ENCODE measurements around the gene FCRL3.
"Not testable (repeated sequence)": the region's sequence is repeated elsewhere in the genome, so short reads cannot be mapped to it uniquely, and the experiment has no call there.

Gene FCRL3, protein sequence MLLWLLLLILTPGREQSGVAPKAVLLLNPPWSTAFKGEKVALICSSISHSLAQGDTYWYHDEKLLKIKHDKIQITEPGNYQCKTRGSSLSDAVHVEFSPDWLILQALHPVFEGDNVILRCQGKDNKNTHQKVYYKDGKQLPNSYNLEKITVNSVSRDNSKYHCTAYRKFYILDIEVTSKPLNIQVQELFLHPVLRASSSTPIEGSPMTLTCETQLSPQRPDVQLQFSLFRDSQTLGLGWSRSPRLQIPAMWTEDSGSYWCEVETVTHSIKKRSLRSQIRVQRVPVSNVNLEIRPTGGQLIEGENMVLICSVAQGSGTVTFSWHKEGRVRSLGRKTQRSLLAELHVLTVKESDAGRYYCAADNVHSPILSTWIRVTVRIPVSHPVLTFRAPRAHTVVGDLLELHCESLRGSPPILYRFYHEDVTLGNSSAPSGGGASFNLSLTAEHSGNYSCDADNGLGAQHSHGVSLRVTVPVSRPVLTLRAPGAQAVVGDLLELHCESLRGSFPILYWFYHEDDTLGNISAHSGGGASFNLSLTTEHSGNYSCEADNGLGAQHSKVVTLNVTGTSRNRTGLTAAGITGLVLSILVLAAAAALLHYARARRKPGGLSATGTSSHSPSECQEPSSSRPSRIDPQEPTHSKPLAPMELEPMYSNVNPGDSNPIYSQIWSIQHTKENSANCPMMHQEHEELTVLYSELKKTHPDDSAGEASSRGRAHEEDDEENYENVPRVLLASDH

DNA sequence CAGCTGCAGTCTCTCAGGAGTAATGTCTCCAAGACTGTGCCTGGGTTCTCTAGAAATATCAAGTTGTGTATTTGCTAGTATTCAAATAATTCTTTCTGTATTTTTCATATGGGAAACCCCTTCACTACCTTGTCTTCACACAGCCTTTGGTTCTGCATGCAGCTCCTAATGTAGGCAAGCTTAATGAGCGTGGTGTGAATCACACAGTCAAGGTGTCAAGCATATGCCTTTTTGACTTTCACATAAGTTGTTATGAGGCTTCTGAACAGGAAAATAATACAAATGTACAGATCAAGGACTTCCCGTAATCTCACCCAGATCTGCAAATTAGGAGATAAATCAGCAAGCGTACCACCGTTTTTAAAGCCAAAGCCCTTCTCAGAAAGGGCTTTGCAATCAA lies at the start of gene FCRL3:
FCRL3 (minus strand) TSS at position 38 of the 400 bp plus-strand sequence. CDS start 280 bp downstream, outside the sequence.
- no peak for DNase-seq

DNA sequence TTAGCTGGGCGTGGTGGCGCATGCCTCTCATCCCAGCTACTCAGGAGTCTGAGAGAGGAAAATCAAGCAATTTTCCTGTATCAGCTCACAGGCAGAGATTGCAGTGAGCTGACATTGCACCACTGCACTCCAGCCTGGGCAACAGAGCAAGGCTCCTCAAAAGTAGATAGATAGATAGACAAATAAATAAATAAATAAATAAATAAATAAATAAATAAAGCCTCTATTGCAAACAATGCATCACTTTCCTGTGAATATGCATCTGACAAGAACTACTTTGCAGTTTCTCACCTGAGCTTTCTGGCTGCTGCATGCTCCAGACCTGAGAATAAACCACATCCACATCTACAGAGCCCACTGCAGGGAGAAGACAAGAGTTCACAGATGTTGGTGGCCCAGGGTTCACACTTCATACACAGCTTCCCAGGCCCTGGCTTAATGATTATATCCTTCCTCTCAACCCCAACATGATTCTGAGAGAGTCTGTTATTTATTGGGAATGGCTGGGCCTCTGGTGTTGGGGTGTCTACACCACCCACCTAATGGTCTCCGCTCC lies 47.8 kb upstream of the FCRL3 start:
- no peak for DNase-seq

DNA sequence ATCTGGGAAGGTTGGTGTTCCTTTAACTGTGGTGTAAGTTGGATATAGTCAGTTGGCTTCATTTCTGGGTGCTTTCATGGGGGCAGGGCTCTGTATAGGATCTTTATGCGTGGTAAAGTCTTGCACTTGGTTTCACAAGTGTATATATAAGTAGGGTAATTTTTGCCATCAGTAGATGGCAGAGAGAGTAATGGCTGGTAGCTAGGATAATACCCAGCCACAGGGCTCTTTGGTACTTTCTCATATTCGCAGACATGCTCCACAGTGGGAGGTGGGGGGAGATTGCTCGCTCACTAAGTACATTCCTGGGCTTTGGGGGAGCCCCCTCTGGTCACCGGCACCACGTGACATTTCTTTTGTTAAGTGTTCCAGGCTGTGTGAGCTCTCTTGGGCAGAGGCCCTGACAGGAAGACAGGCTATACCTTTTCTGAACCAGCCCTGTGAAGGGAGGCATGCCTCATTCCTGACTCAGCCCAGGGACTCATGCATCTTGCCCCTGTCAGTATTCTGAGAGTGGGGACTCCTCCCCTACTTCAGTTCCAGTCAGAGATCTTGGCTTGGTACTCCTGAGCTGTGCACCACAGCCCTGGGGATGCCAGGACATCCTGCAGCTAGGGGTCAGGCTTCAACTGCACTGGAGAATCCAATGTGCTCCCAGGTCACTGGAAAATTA lies 38.8 kb upstream of the FCRL3 start:
- DNase-seq, result no peak

DNA sequence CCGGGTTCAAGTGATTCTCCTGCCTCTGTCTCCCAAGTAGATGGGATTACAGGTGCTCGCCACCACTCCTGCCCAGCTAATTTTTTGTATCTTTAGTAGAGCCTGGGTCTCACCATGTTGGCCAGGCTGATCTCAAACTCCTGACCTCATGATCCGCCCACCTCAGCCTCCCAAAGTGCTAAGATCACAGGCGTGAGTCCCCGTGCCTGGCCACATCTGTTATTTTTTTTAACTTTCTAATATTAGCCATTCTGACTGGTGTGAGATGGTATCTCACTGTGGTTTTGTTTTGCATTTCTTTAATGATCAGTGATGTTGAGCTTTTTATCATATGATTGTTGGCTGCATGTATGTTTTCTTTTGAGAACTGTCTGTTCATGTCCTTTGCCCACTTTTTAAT lies 35.4 kb upstream of the FCRL3 start:
- DNase-seq, result not testable (repeated sequence)

DNA sequence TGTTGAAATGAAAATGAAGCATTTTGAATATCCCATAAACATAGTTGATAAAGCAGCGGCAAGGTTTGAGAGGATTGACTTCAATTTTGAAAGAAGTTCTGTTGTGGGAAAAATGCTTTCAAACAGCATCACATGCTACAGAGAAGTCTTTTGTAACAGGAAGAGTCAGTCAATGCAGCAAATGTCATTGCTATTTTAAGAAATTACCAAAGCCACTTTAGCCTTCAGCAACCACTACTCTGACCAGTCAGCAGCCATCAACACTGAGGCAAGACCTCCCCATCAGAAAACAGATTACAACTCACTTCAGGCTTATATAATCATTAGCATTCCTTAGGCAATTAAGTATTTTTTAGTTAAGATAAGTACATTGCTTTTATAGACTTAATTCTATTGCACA lies 33.8 kb upstream of the FCRL3 start:
- DNase-seq, result no peak

DNA sequence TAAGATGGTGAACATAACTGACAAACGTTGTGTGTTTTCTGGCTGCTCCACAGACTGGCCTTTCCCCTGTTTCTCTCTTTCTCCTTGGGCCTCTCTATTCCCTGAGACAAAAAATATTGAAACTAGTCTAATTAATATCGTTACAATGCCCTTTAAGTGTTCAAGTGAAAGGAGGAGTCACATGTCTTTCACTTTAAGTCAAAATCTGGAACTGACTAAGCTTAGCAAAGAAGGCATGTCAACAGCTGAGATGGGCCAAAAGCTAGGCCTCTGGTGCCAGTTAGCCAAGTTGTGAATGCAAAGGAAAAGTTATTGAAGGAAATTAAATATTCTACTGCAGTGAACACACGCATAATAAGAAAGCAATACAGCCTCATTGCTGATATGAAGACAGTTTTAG lies 32.2 kb upstream of the FCRL3 start:
- no peak for DNase-seq

DNA sequence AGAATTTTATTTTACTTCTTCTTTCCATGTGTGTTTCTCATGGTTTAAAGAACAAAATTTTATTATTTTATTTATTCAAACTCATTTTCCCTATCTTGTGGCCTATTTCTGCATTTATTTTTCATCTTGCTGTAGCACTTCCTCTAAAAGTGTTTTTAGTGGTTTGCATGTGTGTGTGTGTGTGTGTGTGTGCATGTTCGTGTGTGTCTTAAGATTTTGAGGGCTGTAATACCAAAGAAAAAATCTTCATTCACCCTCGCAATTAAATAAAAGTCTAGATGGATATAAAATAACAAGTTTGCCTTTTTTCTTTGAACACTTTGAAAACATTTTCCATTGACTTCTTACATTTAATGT lies 24.6 kb upstream of the FCRL3 start:
- DNase-seq, result no peak

DNA sequence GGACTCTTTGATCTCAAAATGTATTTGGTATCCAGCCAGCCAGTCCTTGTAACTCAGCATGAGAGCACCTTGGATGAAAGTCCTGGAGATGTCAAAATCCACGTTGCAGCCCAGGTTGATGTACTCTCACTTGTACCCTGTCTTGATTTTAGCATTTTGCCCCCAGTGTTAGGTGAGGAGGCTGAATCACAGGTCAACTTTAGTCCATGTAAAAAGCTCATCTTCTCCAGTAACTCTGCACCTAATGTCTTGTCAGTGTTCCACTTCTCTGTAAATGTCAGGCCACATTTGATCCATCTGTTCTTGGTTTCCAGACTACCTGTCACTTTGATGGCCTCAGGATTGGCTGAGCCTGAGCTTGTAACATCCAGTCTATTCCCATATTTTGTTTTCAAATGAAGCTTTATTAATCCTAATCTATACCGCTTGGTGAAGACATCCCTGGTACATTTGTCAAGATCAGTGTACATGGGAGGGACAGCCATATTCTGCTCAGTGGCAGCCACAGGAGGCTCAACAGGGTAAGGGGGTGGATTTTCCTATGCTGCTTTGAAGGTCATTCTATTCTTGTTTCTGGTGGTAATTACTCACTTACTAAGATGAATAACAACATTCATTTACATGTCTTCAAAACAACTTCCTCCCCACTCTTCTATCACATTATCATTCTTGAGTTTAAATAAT lies 24.1 kb upstream of the FCRL3 start:
- no peak for DNase-seq

DNA sequence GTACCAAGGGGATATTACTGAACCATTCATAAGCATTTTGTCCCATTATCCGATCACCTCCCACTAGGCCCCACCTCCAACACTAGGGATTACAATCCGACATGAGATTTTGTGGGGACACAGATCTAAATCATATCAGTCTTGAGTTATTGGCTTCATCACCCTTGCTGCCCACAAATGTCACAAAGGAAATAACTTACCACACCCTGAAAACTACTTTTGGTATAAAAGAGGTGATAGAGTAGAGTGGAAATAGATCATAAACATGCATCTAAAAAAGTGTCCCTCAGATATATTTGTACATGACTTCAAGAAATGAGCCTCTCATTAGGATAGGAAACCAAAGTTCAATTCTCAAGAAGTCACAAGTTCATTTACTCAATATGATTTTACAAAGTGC lies 22.6 kb upstream of the FCRL3 start:
- DNase-seq, result no peak

DNA sequence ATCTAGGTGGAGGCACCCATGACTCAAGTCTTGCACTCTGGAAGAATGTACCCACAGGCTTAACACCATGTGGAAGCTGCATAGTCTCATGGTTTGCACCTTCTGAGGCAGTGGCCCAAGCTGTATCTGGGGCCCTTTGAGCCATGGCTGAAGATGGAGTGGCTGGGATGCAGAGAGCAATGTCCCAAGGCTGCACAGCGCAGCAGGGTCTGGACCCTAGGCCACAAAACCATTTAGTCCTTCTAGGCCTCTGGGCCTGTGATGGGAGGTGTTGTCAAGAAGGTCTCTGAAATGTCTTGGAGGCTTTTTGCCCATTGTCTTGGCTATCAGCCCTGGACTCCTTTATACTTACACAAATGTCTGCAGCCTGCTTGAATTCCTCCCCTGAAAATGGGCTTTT lies 21.4 kb upstream of the FCRL3 start:
- DNase-seq, result no peak

DNA sequence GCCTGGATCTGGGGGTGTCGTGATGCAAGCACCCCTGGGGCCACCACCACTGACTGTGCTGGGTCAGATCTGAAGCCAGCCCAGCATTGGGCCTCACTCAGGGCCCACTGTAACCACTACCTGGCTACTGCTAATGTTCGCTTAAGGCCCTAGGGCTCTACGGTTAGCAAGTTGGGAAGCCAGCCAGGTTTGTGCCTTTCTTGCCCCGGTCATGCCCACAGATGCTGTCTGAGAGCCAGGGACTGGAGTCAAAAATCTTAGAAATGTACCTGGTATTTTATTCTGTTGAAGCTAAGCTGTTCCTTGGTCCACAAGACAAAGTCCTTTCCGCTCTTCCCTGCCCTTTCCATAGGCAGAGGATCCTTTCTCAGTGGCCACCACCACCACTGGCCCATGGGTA lies 15.2 kb upstream of the FCRL3 start:
- no peak for DNase-seq

DNA sequence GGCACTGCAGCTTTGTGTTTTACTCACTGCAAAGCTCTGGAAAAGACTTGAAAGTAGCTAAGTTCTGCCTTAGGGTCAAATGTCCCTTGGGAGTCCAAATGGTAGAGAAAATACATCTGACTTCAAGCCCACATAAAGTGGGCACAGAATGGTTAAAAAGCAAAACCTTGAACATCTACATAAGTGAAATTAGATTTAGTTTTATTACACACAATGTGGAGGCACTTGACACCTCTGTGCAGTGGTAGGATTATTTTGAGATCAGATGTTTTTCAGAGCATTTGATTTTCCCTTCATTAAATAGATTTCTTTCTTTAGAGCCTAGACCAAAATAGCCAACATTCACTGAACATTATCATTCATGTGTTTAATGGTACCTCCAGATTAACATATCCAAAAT lies 11.2 kb upstream of the FCRL3 start:
- DNase-seq, result no peak

DNA sequence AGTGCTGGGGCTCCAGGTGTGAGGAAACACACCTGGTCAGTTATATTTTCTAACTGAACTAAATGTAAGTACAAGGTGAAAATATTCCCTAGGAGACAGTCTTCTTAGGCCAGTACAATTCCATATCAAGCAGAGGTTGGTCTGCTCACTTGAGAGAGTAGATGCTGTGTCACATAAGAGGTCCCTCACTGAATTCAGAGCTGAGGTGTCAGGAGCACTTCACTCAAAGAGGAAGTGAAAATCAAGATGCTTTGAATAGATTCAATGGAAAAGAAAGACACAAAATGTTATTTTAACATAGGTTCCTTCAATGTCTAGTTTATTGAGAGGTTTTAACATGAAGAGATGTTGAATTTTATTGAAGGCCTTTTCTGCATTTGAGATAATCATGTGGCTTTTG lies 4.3 kb upstream of the FCRL3 start:
- DNase-seq, result no peak

DNA sequence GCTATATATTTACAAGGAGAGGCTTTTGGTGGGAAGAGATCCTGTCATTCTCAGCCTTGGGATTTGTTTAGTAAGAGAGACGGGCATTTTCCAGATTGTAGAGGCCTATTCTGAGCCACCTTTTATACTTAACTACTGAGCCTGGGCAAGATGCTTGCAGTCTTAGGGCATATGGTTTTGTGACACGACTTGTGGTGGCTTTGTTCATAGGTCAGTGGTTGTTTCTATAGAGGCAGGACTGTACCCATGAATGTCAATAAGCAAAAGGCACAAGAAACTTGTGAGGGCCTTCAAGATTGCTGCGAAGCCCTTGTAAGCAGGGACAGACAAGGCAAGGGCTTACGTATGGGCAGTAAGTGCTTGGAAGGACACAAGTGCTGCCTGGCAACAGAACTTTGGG lies 3.4 kb upstream of the FCRL3 start:
- no peak for DNase-seq

DNA sequence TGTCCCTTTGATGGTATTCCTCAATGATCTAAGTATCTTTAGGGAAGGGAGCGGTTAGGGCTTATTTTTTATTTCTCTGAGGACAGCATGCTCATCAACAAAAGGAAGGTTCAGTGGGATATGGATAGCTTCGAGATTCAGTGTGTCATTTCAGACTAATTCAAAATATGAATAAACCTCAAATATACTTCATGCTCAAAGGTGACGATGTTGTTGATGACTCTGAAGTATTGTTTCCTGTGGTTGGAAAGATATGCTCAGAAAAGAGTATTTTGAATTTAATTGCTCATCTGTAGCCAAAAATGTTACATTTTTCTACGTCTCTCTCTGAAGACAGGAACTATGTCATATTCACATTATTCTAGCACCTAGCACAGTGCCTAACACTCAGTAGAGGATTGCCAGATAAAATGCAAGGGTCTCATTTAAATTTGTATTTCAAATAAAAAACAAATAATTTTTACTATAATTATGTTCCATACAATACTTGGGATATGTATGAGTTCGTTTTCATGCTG lies 1.8 kb upstream of the FCRL3 start:
- DNase-seq, result no peak

DNA sequence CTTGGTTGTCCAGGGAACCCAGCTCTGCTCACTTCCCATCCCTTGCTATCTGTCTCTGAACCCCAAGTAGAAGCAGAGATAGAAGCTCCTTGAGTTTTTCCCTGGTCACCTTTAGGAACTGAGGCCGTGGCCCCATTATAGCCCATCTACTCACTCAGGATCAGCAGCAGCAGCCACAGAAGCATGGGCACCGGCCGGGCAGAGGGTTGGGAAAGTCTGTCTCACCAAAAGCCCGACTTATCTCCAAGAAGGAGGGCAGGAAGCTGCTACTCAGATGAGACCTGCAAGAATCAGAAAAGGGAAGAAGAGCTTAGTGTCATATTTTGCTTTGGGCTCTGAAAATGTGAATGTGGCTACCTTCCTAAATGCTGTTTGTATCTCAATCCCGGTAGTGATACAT lies 264 bp downstream of the FCRL3 start:
- no peak for DNase-seq

DNA sequence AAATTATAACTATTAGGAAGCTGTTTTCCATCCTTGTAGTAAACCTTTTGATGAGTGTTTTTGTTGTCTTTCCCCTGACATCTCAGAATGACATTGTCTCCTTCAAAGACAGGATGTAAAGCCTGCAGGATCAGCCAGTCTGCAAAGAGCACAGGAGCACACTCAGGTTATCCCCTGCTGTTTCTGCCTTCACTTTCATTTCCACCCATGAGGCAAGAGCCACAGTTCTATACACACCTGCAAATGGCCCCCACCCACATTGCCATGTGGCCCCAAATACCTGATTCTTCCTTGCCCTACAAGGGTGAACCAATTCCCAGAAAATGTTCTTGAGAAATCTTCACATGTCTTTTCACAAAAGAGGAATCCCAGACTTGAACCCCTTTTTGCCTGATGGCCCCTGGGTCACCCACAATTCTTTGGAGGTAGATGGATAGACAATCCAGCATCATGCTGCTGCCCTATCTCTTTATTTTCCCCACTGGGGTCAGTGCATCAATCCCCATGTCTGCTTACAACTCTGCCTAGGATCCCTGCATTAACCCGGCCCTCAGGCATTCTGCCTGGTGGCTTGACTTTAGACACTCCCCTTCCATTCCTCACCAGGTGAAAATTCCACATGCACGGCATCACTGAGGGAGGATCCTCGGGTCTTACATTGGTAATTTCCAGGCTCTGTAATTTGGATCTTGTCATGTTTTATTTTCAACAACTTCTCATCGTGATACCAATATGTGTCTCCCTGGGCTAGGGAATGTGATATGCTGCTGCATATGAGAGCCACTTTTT lies 2.6 kb downstream of the FCRL3 start:
- DNase-seq, result no peak

DNA sequence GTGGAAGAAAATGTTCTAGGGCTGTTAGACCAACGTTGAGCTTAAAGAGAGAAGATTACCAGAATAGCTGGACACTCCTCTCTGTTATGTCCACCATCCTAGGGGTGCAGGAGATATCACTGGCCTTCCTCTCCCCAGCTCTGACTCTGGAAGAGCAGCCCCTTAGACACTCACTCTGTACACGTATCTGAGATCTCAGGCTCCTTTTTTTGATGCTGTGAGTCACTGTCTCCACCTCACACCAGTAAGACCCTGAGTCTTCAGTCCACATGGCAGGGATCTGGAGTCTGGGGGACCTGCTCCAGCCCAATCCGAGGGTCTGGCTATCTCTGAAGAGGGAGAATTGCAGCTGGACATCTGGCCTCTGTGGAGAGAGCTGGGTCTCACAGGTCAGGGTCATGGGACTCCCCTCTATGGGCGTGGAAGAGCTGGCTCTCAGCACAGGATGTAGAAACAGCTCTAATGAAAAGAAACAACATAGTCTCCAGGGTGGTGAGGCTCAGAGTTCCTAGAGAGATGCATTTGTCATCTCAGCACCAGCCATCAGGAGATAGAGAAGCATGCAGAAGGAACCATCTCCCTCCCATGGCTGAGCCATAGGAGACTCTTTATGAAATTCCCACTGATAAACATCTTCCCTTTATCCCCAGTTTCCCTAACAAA lies 3.5 kb downstream of the FCRL3 start:
- DNase-seq, result no peak

DNA sequence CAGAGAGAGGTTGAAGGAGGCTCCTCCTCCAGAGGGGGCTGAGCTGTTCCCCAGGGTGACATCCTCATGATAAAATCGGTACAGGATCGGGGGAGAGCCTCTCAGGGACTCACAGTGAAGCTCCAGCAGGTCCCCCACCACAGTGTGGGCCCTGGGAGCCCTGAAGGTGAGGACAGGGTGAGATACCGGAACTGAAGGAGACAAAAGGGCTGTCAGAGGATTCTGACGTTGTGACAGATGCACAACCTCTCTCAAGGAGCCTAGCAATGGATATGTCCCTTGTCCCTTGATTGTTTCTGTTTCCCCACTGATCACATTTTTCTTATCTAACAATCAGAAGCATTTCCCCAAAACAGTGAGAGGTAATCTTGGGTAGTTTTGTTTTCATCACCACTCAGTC lies 5.2 kb downstream of the FCRL3 start:
- DNase-seq, result no peak

DNA sequence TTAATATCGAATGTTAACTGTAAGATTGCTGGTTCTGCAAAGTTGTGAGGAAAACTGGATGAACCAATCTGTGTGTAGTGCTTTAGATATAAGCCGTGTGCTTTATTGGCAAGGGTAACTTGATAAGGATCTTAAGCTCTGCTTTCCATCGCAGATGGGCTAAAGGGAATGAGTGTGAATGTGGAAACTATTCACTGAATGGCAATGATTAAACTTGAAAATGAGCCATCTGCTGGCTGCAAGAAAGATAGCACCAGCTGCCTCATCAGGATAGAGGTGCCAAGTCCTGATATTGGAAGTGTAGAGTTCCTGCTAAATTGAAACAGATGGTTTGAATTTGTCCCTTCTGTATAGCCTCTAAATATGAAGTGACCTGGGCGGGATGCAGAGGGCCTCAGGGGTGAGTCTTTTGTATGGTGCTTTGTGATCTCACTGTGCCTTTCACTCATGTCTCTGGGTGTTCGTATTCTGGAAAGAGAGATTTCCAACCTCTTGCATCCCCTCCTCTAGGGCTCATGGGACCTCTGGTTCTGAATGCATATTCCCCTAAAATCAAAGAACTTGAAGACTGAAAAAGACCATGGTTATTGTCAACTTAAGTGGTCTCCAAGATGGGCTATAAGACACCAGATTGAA lies 9.2 kb downstream of the FCRL3 start:
- DNase-seq, result no peak

Data from stimulated activated CD8-positive, alpha-beta memory T cell treated with anti-CD3 and anti-CD28 coated beads, Interleukin-4, amount 100 ng/mL, for 48 hours (primary cell).